Cardiac fibroblast (primary cell): ENCODE results near the gene AIM2.
A peak's percentile ranks its signal among the peaks of the same experiment; 100 is the strongest.

Experiments used
- DNase-seq, 2 donors: peaks; one replicate each; pipeline versions ENCODE4 v3.0.0 to v3.0.0-alpha.2; 2010; ENCODE audit warnings: low read depth in 2 of 2
- H3K4me3 ChIP-seq, 2 donors: replicated peaks in 1 of 2; 1 replicate in 1 of 2; 2 replicates in 1 of 2; pipeline ENCODE4 v1.5.1; 2011; ENCODE audit warnings: low read depth in 2 of 2, low read length in 2 of 2, mild to moderate bottlenecking in 2 of 2, moderate library complexity in 1 of 2
- TF ChIP-seq, protein P1 (sequence below): IDR thresholded peaks from one replicate; pipeline ENCODE4 v1.5.1; 2011; ENCODE audit warnings: low read depth, mild to moderate bottlenecking, low read length, inconsistent platforms

Gene AIM2

DNA sequence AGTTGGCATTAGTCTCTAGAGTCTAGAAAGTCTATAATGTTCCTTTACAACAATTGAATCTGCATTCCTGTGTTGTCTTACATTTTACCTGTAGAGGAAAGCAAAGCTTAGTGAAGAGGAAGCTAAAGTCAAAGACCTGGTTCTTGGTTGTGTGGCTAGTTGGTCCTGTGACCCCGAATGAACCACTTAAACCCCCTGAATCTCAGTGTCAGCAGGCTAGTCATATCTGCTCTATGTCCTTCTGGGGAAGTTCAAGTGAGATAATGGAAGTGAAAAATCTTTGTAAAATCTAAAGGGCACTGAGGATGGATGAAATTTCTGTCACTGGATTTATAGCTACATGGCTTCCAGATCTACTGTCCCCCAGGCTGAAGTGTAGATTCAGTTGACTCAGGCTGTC, 24.0 kb upstream of the AIM2 start:
- no peak overlapping the region for H3K4me3 ChIP-seq
- TF ChIP-seq, protein P1, sequence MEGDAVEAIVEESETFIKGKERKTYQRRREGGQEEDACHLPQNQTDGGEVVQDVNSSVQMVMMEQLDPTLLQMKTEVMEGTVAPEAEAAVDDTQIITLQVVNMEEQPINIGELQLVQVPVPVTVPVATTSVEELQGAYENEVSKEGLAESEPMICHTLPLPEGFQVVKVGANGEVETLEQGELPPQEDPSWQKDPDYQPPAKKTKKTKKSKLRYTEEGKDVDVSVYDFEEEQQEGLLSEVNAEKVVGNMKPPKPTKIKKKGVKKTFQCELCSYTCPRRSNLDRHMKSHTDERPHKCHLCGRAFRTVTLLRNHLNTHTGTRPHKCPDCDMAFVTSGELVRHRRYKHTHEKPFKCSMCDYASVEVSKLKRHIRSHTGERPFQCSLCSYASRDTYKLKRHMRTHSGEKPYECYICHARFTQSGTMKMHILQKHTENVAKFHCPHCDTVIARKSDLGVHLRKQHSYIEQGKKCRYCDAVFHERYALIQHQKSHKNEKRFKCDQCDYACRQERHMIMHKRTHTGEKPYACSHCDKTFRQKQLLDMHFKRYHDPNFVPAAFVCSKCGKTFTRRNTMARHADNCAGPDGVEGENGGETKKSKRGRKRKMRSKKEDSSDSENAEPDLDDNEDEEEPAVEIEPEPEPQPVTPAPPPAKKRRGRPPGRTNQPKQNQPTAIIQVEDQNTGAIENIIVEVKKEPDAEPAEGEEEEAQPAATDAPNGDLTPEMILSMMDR: no peak

DNA sequence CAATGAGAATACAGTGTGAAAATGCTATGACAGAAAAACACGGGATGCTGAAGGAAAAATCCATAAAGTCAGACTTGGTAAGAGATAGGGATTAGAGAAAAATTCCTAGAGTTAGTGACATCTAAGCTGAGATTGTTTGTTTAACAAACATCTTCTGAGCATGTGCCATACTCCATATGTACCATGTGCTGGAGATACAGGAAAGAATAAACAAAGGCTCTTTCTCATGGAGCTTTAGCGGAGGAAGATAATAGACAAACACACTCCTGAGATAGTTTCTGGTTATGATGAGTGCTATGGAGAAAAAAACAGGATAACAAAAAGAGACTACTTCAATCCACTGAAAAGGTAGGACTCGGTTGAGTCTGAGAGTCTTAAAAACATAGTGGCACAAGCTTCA, 22.0 kb upstream of the AIM2 start:
- TF ChIP-seq, protein P1: no peak

More for the DNA sequence above, 24.0 kb upstream of the AIM2 start:
- DNase-seq: no peak

DNA sequence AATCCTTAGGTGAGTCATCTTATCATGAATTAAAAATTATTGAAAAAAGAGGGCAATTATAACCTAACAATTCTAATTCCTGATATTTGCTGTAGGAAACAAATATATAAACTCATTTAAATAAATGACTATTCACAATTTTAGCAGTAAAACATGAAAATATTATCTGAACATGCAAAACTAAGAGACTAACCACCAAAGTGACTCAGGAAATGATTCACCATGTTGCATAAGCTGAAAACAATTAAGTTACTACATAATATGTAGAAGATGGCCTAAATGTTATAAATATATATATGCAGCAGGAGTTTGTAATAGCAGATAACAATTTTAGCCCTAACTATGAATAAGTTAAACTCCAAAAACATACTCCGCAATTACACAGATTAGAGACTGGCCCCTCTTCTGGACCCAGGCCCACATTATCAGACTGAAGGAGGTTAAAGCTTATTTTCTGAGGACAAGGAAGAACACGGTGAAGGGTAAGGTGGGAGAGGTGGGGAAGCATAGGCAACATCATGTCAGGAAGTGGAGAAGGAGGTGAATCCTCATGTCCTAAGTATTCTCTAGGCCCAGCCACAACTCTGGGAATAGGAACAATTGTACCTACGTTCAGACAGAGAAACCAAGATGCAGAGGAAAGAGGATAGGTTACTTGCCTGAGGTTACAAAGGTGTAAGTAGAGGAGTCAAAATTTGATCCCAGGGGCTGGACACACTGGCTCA, 15.6 kb upstream of the AIM2 start:
- H3K4me3 ChIP-seq: no peak overlapping the region
- TF ChIP-seq, protein P1: no peak
- DNase-seq: peak; percentile 68 to 90

More for the DNA sequence above, 22.0 kb upstream of the AIM2 start:
- no peak for DNase-seq
- no peak overlapping the region for H3K4me3 ChIP-seq

DNA sequence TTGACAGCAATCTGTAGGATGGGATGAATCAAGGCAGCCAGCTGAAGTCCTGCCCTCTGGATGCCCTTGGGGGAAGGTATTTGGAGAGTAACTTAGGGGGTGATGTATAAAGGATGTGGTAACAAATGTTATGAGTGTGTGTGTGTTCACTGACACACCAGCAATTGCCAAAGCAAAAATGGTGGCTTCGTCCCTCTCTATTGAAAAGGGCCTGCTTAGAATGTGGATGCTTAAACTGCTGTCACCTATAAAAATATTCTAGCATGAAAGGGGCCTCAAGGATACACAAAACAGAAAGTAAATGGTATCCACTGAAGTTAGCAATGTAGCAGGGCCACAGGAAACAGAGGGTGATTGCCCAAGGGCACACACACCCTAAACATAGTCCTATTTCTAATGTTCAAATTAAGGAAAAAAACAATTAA, 15.1 kb upstream of the AIM2 start:
- DNase-seq: peak; percentile 38 to 75
- TF ChIP-seq, protein P1: no peak
- H3K4me3 ChIP-seq: no peak overlapping the region

DNA sequence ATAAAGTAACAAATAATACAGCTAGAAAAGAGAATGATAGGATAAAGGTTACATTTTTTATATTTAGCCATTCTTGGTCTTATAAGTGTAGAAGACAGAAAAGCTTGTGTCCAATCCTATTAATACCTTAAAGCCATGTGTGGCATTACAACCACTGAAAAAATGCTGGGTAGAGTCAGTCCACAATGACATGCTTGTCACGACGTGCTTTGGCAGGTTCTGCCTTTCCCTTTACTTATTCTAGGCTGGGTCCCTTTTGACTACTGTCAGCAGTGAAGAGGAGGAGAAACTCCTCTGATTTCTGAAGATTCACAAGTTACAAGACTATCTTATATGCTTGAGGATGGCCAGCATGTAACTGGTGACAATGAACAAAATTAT, 14.6 kb upstream of the AIM2 start:
- peak in 1 of 2 donors; percentile 25 for DNase-seq
- H3K4me3 ChIP-seq: no peak overlapping the region
- TF ChIP-seq, protein P1: no peak

DNA sequence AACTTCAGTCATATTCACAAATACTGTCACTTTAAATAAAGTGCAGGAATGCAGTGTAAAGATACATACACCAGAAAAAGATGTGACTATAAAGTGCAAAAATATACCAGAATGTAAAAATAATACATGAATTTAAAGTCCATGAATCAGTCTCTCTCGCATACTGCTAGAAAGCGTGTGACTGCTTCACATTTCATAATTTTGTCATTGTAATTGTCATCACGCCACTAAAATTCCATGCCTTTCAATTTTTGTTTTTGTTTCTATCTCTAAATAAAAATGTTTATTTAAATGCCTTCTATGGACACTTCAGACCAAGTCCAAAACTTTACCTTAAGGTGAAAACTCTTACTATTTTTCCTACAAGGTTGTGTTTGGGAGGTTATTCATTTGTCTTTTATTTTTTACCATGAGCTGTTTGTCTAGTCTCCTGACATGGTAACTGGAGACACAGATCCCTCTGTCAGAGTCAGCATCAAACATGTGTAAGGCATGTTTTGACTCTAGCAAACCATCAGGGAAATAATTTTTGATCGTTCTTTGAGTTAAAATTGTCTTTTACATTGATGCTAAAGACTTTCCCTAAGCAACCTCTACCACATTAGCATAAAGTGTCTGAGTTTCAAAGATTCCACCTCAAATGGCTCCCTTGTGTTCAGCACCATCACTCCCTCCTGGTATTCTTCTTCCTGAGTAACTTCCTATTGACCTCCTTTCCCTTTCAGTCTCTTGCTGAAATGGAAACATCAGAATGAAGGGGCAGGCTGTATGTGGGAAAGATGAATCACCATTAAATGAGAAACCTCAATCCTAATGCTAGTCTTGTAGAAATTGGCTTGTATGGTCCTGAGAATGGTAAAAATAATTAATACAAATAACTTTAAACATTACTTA, 14.0 kb upstream of the AIM2 start:
- peak; percentile 32 to 64 for DNase-seq
- TF ChIP-seq, protein P1: no peak
- no peak overlapping the region for H3K4me3 ChIP-seq
